Skin of body (tissue), 2 donors: ENCODE data around the gene LRRC4C. TPM values are rescaled to one million over a fixed set of nuclear protein-coding genes. Genes with fewer than 3 reads are reported as not detected.
"Not testable (repeated sequence)": the region's sequence is repeated elsewhere in the genome, so short reads cannot be mapped to it uniquely, and the experiment has no call there.

Experiments used
- DNase-seq: peaks from one replicate; lab custom pipeline; 2025; lab: John Stamatoyannopoulos, UW
- total RNA-seq: library from RNA; depleted of rRNA; stranded (reverse); fragments of >200 nt; gene quantifications from one replicate; pipeline ENCODE4 v1.2.3, GENCODE V29; 2014

The LRRC4C gene
- total RNA-seq, 1 donor from 2014 or later = 4.2 TPM

- DNase-seq = peak; percentile 10
These were observed 742.9 kb downstream of the LRRC4C start for GRCh38 chr11:40716344-40717130.

GRCh38 chr11:40713083-40713482, 746.4 kb downstream of the LRRC4C start:
- no peak for DNase-seq

- no peak for DNase-seq
These were observed 758.4 kb downstream of the LRRC4C start for GRCh38 chr11:40701027-40701426.

- no peak for DNase-seq
These were observed 769.6 kb downstream of the LRRC4C start for GRCh38 chr11:40689823-40690222.

- DNase-seq = no peak
These were observed 771.1 kb downstream of the LRRC4C start for GRCh38 chr11:40688369-40688768.

GRCh38 chr11:40686765-40687164, 772.7 kb downstream of the LRRC4C start:
- DNase-seq = no peak

- DNase-seq = no peak
These were observed 776.4 kb downstream of the LRRC4C start for GRCh38 chr11:40683010-40683409.

- DNase-seq = no peak
These were observed 780.2 kb downstream of the LRRC4C start for GRCh38 chr11:40679276-40679675.

- DNase-seq = no peak
These were observed 812.2 kb downstream of the LRRC4C start for GRCh38 chr11:40647295-40647694.

- no peak for DNase-seq
These were observed 817.2 kb downstream of the LRRC4C start for GRCh38 chr11:40642284-40642683.

GRCh38 chr11:40619654-40620053, 839.8 kb downstream of the LRRC4C start:
- DNase-seq = no peak

GRCh38 chr11:40606800-40607199, 852.7 kb downstream of the LRRC4C start:
- no peak for DNase-seq

GRCh38 chr11:40602866-40603552, 856.4 kb downstream of the LRRC4C start:
- DNase-seq = no peak

GRCh38 chr11:40597546-40598113, 861.8 kb downstream of the LRRC4C start:
- peak; percentile 61 for DNase-seq

- DNase-seq = no peak
These were observed 886.1 kb downstream of the LRRC4C start for GRCh38 chr11:40573254-40573891.

GRCh38 chr11:40569947-40570531, 889.4 kb downstream of the LRRC4C start:
- no peak for DNase-seq

- no peak for DNase-seq
These were observed 892.1 kb downstream of the LRRC4C start for GRCh38 chr11:40567392-40567791.

GRCh38 chr11:40544162-40544561, 915.3 kb downstream of the LRRC4C start:
- no peak for DNase-seq

GRCh38 chr11:40542821-40543220, 916.6 kb downstream of the LRRC4C start:
- DNase-seq = no peak

GRCh38 chr11:40537734-40538133, 921.7 kb downstream of the LRRC4C start:
- no peak for DNase-seq

GRCh38 chr11:40522080-40522479, 937.4 kb downstream of the LRRC4C start:
- not testable (repeated sequence) for DNase-seq

- DNase-seq = no peak
These were observed 942.3 kb downstream of the LRRC4C start for GRCh38 chr11:40517122-40517521.
